K562 (cell line): ENCODE measurements around the gene LIN28B. TPM values are rescaled to one million over a fixed set of nuclear protein-coding genes. Genes with fewer than 3 reads are reported as not detected.

Experiments used
- ASH1L ChIP-seq: fragments of 450-650 bp; IDR thresholded peaks from 2 replicates; pipeline ENCODE4 v1.6.1; 2018; ENCODE audit warnings: borderline replicate concordance, mild to moderate bottlenecking, low read depth; ENCODE audit not compliant: partially characterized antibody
- CC2D1A ChIP-seq: fragments of 450-650 bp; IDR thresholded peaks from 2 replicates; pipeline ENCODE4 v1.6.1; 2017; ENCODE audit warnings: mild to moderate bottlenecking
- CREB1 ChIP-seq, 2 experiments: sonication (generic) in 1 of 2; formaldehyde crosslinking in 1 of 2; IDR thresholded peaks; 2 replicates each; pipeline versions ENCODE4 v1.6.1 to v1.8.0; 2012 to 2022; ENCODE audit warnings: inconsistent platforms in 1 of 2, mild to moderate bottlenecking in 1 of 2, missing genetic modification reagents in 1 of 2, moderate library complexity in 1 of 2
- CXXC5 ChIP-seq: fragments of 250-450 bp; sonication (Bioruptor Pico); IDR thresholded peaks from 2 replicates; pipeline ENCODE4 v1.8.0; 2022; ENCODE audit warnings: inconsistent platforms, mild to moderate bottlenecking, moderate library complexity
- ETV6 ChIP-seq, 3 experiments: fragments of 150-350 bp in 1 of 3; sonication (generic) in 1 of 3; formaldehyde crosslinking in 1 of 3; IDR thresholded peaks; 2 replicates each; pipeline versions ENCODE4 v1.6.1 to v1.8.0; 2014 to 2022; ENCODE audit warnings: borderline replicate concordance in 2 of 3, low read depth in 2 of 3, antibody characterized with exemption in 1 of 3, low read length in 1 of 3, mild to moderate bottlenecking in 1 of 3, missing genetic modification reagents in 1 of 3
- FOXO4 ChIP-seq: fragments of 450-650 bp; formaldehyde crosslinking; IDR thresholded peaks from 2 replicates; pipeline ENCODE4 v1.4.0; 2020; ENCODE audit warnings: mild to moderate bottlenecking, moderate library complexity
- GATA2 ChIP-seq: sonication (generic); formaldehyde crosslinking; IDR thresholded peaks from 2 replicates; pipeline ENCODE4 v1.4.0; 2020; ENCODE audit warnings: mild to moderate bottlenecking, missing genetic modification reagents
- HMG20B ChIP-seq: fragments of 250-450 bp; sonication (Bioruptor Pico); IDR thresholded peaks from 2 replicates; pipeline ENCODE4 v1.5.0; 2021; ENCODE audit warnings: mild to moderate bottlenecking
- HNRNPH1 ChIP-seq: fragments of 200-400 bp; formaldehyde crosslinking; optimal IDR thresholded peaks from 2 replicates; pipeline ENCODE3; 2017; ENCODE audit warnings: low read depth, mild to moderate bottlenecking, low read length, moderate library complexity
- JUND ChIP-seq, 2 experiments: IDR thresholded peaks; 2 replicates in 1 of 2; 3 replicates in 1 of 2; pipeline ENCODE4 v1.6.1; 2011; ENCODE audit warnings: borderline replicate concordance in 2 of 2, low read depth in 2 of 2, low read length in 2 of 2, improper control_type of control experiment in 1 of 2, missing biosample characterization in 1 of 2, missing genetic modification characterization in 1 of 2, missing genetic modification reagents in 1 of 2
- KAT8 ChIP-seq: fragments of 450-650 bp; IDR thresholded peaks from 2 replicates; pipeline ENCODE4 v1.6.1; 2016; ENCODE audit warnings: low read depth, mild to moderate bottlenecking
- KLF16 ChIP-seq: IDR thresholded peaks from 2 replicates; pipeline ENCODE4 v1.6.1; 2016; ENCODE audit warnings: antibody characterized with exemption
- MLX ChIP-seq, 2 experiments: fragments of 450-650 bp in 1 of 2; sonication (generic) in 1 of 2; formaldehyde crosslinking; conservative IDR thresholded peaks; 2 replicates each; pipeline versions ENCODE4 v1.4.0 to v1.8.1; 2020 to 2022; ENCODE audit warnings: mild to moderate bottlenecking in 1 of 2, missing genetic modification reagents in 1 of 2
- MTA3 ChIP-seq: fragments of 450-650 bp; formaldehyde crosslinking; IDR thresholded peaks from 2 replicates; pipeline ENCODE4 v1.6.1; 2017; ENCODE audit warnings: mild to moderate bottlenecking, borderline replicate concordance
- NFE2 ChIP-seq: IDR thresholded peaks from 2 replicates; pipeline ENCODE4 v1.6.1; 2014; ENCODE audit warnings: antibody characterized with exemption, low read depth
- POLR2B ChIP-seq: fragments of 450-650 bp; IDR thresholded peaks from 2 replicates; pipeline ENCODE4 v1.6.1; 2018; ENCODE audit warnings: low read depth; ENCODE audit not compliant: partially characterized antibody
- TAF7 ChIP-seq: fragments of 450-650 bp; IDR thresholded peaks from 2 replicates; pipeline ENCODE4 v1.6.1; 2016; ENCODE audit warnings: missing genetic modification characterization, missing compliant biosample characterization
- TAF9B ChIP-seq: fragments of 450-650 bp; IDR thresholded peaks from 2 replicates; pipeline ENCODE4 v1.6.1; 2018; ENCODE audit warnings: mild to moderate bottlenecking; ENCODE audit not compliant: partially characterized antibody
- TAL1 ChIP-seq: fragments of 450-650 bp; IDR thresholded peaks from 2 replicates; pipeline ENCODE4 v1.6.1; 2016; ENCODE audit warnings: mild to moderate bottlenecking
- YBX1 ChIP-seq: fragments of 450-650 bp; IDR thresholded peaks from 2 replicates; pipeline ENCODE4 v1.7.1; 2016; ENCODE audit warnings: mild to moderate bottlenecking
- ZBTB7A ChIP-seq: IDR thresholded peaks from 2 replicates; pipeline ENCODE4 v1.6.1; 2011; ENCODE audit warnings: low read depth, mild to moderate bottlenecking, low read length, moderate library complexity, borderline replicate concordance; ENCODE audit not compliant: control insufficient read depth
- ZNF311 ChIP-seq: fragments of 250-450 bp; sonication (Bioruptor Pico); IDR thresholded peaks from 2 replicates; pipeline ENCODE4 v1.4.0; 2020; ENCODE audit warnings: mild to moderate bottlenecking, moderate library complexity
- ZNF41 ChIP-seq: fragments of 250-450 bp; sonication (Bioruptor Pico); conservative IDR thresholded peaks from 2 replicates; pipeline ENCODE4 v1.4.0; 2020; ENCODE audit warnings: mild to moderate bottlenecking
- ZNF695 ChIP-seq: fragments of 450-650 bp; formaldehyde crosslinking; IDR thresholded peaks from 2 replicates; pipeline ENCODE4 v1.4.0; 2020; ENCODE audit warnings: mild to moderate bottlenecking, moderate library complexity
- polyA plus RNA-seq, 8 experiments: library from polyadenylated mRNA; depleted of rRNA in 4 of 8; stranded (reverse) in 5 of 8; unstranded in 3 of 8; fragments of >200 nt; fragmentation: Nextera tagmentation in 2 of 8; fragmentation: Illumina TruSeq in 1 of 8; extraction: Ambion mirVana in 2 of 8; extraction: Trizol in 1 of 8; gene quantifications; 2 replicates each; pipeline versions ENCODE4 v1.2.1 to v1.2.3, GENCODE V29; 2011 to 2014; ENCODE audit warnings: inconsistent platforms in 1 of 8, missing spikeins in 1 of 8
- total RNA-seq, 7 experiments: library from RNA; depleted of rRNA in 6 of 7; stranded (reverse); fragments of >200 nt in 6 of 7; fragmentation: Illumina TruSeq in 2 of 7; extraction: Trizol in 2 of 7; gene quantifications; 2 replicates each; pipeline versions ENCODE4 v1.2.1 to v1.2.3, GENCODE V29; 2011 to 2021; ENCODE audit warnings: low replicate concordance in 1 of 7
- TF ChIP-seq, protein P1 (sequence below): fragments of 250-450 bp; sonication (Bioruptor Pico); IDR thresholded peaks from 2 replicates; pipeline ENCODE4 v1.5.1; 2021; ENCODE audit warnings: mild to moderate bottlenecking

The LIN28B gene
- total and polyA plus RNA-seq, 9 of the 15 experiments (the other 6 are each of a cell fraction or from before 2014, with no cell fraction given): 20.9 to 77.3 (median 42.1) TPM

- TF ChIP-seq MTA3: peak; percentile 47
- no peak for TF ChIP-seq MLX (CRISPR knock-in tag; conservative IDR thresholded peaks at IDR 0.05)
- TF ChIP-seq JUND (IDR thresholded peaks at IDR 0.05; ENCODE audit: borderline replicate concordance, low read depth, low read length): peak; percentile 52
- no peak; the same call in 2 of the 3 replicates for TF ChIP-seq JUND (tag; IDR thresholded peaks at IDR 0.05; ENCODE audit: borderline replicate concordance, low read depth, low read length)
- no peak for TF ChIP-seq YBX1
- TF ChIP-seq ASH1L: no peak
- no peak for TF ChIP-seq TAF7 (tag)
- 0 out of 2 replicates have a peak, but pooled peaks have one; percentile 35 for TF ChIP-seq ZNF311
- TF ChIP-seq ETV6 (IDR thresholded peaks at IDR 0.05; ENCODE audit: borderline replicate concordance in 1 of 2, low read depth in 2 of 2, low read length in 1 of 2): 0 out of 4 replicates have a peak, but pooled peaks of 1 of the 2 experiments have one; percentile 52
- TF ChIP-seq ETV6 (CRISPR knock-in tag; IDR thresholded peaks at IDR 0.05; ENCODE audit: borderline replicate concordance): no peak
- TF ChIP-seq ZNF41 (CRISPR knock-in tag): no peak
- TF ChIP-seq TAF9B: peak; percentile 50
- TF ChIP-seq ZNF695: no peak
- peak; percentile 70; the same call in 1 of the 2 replicates for TF ChIP-seq ZBTB7A
- no peak for TF ChIP-seq HNRNPH1
- no peak for TF ChIP-seq HMG20B (CRISPR knock-in tag)
- TF ChIP-seq TAL1: 0 out of 2 replicates have a peak, but pooled peaks have one; percentile 15
- TF ChIP-seq CREB1 (IDR thresholded peaks at IDR 0.05): 0 out of 2 replicates have a peak, but pooled peaks have one; percentile 37
- TF ChIP-seq CREB1 (CRISPR knock-in tag; IDR thresholded peaks at IDR 0.05): no peak
- TF ChIP-seq FOXO4 (CRISPR knock-in tag): no peak
- no peak for TF ChIP-seq GATA2 (CRISPR knock-in tag)
- TF ChIP-seq, protein P1, sequence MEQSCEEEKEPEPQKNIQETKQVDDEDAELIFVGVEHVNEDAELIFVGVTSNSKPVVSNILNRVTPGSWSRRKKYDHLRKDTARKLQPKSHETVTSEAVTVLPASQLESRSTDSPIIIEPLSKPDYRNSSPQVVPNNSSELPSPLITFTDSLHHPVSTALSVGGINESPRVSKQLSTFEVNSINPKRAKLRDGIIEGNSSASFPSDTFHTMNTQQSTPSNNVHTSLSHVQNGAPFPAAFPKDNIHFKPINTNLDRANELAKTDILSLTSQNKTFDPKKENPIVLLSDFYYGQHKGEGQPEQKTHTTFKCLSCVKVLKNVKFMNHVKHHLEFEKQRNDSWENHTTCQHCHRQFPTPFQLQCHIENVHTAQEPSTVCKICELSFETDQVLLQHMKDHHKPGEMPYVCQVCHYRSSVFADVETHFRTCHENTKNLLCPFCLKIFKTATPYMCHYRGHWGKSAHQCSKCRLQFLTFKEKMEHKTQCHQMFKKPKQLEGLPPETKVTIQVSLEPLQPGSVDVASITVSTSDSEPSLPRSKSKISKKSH: no peak
- peak; percentile 41 for TF ChIP-seq CXXC5 (CRISPR knock-in tag)
- no peak for TF ChIP-seq NFE2
- peak; percentile 54 for TF ChIP-seq POLR2B
- TF ChIP-seq KLF16: peak; percentile 16; the same call in 1 of the 2 replicates
- TF ChIP-seq KAT8: no peak
- peak; percentile 69 for TF ChIP-seq CC2D1A
Observed at GRCh38 chr6:104955927-104956730, 778 bp upstream of the LIN28B start (continued).
